Endodermal cell (in vitro differentiated cells): ENCODE measurements around the gene CCDC183. TPM values are rescaled to one million over a fixed set of nuclear protein-coding genes. Genes with fewer than 3 reads are reported as not detected.

ENCODE experiments used
- DNase-seq: peaks from one replicate; pipeline ENCODE4 v3.0.0-alpha.2; 2017
- H3K27ac ChIP-seq: 2 replicates; pipeline ENCODE4 v1.5.1; 2013; ENCODE audit warnings: mild to moderate bottlenecking, low read depth, low read length, moderate library complexity
- H3K27me3 ChIP-seq: 2 replicates; pipeline ENCODE4 v1.6.1; 2013; ENCODE audit warnings: mild to moderate bottlenecking, low read length, moderate library complexity; ENCODE audit not compliant: insufficient read depth, control insufficient read depth, poor library complexity, severe bottlenecking
- H3K36me3 ChIP-seq: 2 replicates; pipeline ENCODE4 v1.7.0; 2013; ENCODE audit warnings: mild to moderate bottlenecking, low read length, moderate library complexity; ENCODE audit not compliant: control insufficient read depth, insufficient read depth
- H3K4me1 ChIP-seq: one replicate; pipeline ENCODE4 v1.7.0; 2013; ENCODE audit warnings: low read length; ENCODE audit not compliant: control insufficient read depth, insufficient read depth
- H3K4me3 ChIP-seq: 2 replicates; pipeline ENCODE4 v1.5.1; 2013; ENCODE audit warnings: mild to moderate bottlenecking, low read length, moderate library complexity
- H3K9ac ChIP-seq: 2 replicates; pipeline ENCODE4 v1.6.1; 2013; ENCODE audit warnings: mild to moderate bottlenecking, low read length, moderate library complexity; ENCODE audit not compliant: poor library complexity, severe bottlenecking; ENCODE audit errors: extremely low read depth
- H3K9me3 ChIP-seq: 2 replicates; pipeline ENCODE4 v1.6.1; 2013; ENCODE audit warnings: mild to moderate bottlenecking, low read length, moderate library complexity; ENCODE audit not compliant: control insufficient read depth
- H3K27ac Mint-ChIP-seq: 2 replicates; pipeline ENCODE4 v1.8.0; 2020; ENCODE audit warnings: mixed read lengths
- H3K27me3 Mint-ChIP-seq: 2 replicates; pipeline ENCODE4 v1.8.0; 2021; ENCODE audit warnings: mild to moderate bottlenecking, mixed read lengths; ENCODE audit not compliant: insufficient read depth
- H3K36me3 Mint-ChIP-seq: 2 replicates; pipeline ENCODE4 v1.8.0; 2020; ENCODE audit warnings: low read depth, mixed read lengths
- H3K4me1 Mint-ChIP-seq: 2 replicates; pipeline ENCODE4 v1.8.0; 2020; ENCODE audit warnings: mixed read lengths
- H3K4me3 Mint-ChIP-seq: 2 replicates; pipeline ENCODE4 v1.8.0; 2020; ENCODE audit warnings: mild to moderate bottlenecking, moderate library complexity, mixed read lengths
- H3K9me3 Mint-ChIP-seq: 2 replicates; pipeline ENCODE4 v1.8.0; 2020; ENCODE audit warnings: mild to moderate bottlenecking, mixed read lengths
- CTCF ChIP-seq: fragments of 200-600 bp; sonication (generic); conservative IDR thresholded peaks from 2 replicates; pipeline ENCODE4 v1.5.0; 2021; ENCODE audit warnings: antibody characterized with exemption, mild to moderate bottlenecking
- WGBS, 2 experiments: methylation state at CpG; one replicate each; pipeline versions ENCODE4 v1.1.5 to v1.1.7; 2013; ENCODE audit warnings: missing lambda C conversion rate in 2 of 2, mixed read lengths in 1 of 2; ENCODE audit not compliant: insufficient coverage in 1 of 2, insufficient read length in 1 of 2; 5-methylcytosine and 5-hydroxymethylcytosine counted together
- microRNA-seq: library from miRNA; unstranded; fragments of <30 nt; microRNA quantifications from one replicate; pipeline ENCODE4 v1.2.0, GENCODE V29; 2020; ENCODE audit warnings: borderline microRNAs expressed
- total RNA-seq, 2 donors: library from RNA; stranded (reverse); fragmentation: NEBNext Ultra II Directional in 1 of 2; extraction: Animal tissue kit (Norgen Biotek cat#: 25700) in 1 of 2; gene quantifications; 2 replicates in 1 of 2; 3 replicates in 1 of 2; pipeline ENCODE4 v1.2.1, GENCODE V29; 2021

The CCDC183 gene
- total RNA-seq, 2 donors from 2014 or later, result 10.9 to 13.4 TPM

GRCh38 chr9:136857166-136857565, 61.0 kb downstream of the CCDC183 start:
- H3K36me3 Mint-ChIP-seq, result peaks cover 5% of the 10 kb centered on the region
- 93 to 96% methylated on average over 15 to 19 of the region's 19 CpGs for WGBS, 2 experiments

More at GRCh38 chr9:136857166-136857565, 61.0 kb downstream of the CCDC183 start:
- Histone ChIP-seq H3K27ac (no peak overlapping the region), H3K9me3 (no peaks in the 10 kb centered on the region), H3K9ac (no peak overlapping the region), H3K36me3 (peaks cover 11% of the 10 kb centered on the region), H3K4me1 (no peaks in the 10 kb centered on the region), H3K27me3 (no peaks in the 10 kb centered on the region), H3K4me3 (no peak overlapping the region)
- Mint-ChIP-seq H3K4me3 (no peak overlapping the region), H3K9me3 (no peaks in the 10 kb centered on the region), H3K27ac (no peak overlapping the region), H3K4me1 (no peaks in the 10 kb centered on the region), H3K27me3 (no peaks in the 10 kb centered on the region)
- no peak for DNase-seq
- no peak for TF ChIP-seq CTCF

Small RNA genes lying within 50 kb of the gene (microRNA-seq; reads per million reads assigned to microRNA genes)
- gene MIR4292 (not detected), gene MIR6722 (not detected)

Other genes with a start within 250 kb of the CCDC183 start
- gene EGFL7, start 133.4 kb upstream of the CCDC183 start, total RNA-seq, result 10 to 100 TPM; 31.5 to 34.0 TPM
- 10 to 100 TPM; 33.4 to 39.8 TPM for gene AGPAT2, start 108.9 kb upstream of the CCDC183 start, total RNA-seq
- gene DIPK1B, start 83.8 kb upstream of the CCDC183 start, total RNA-seq, result 10 to 100 TPM; 35.1 to 45.4 TPM
- gene LCN10, start 53.4 kb upstream of the CCDC183 start, total RNA-seq, result 1 to 10 TPM in 1 of 2 donors, under 1 TPM in 1; 0.91 to 1.1 TPM
- gene LCN6, start 47.8 kb upstream of the CCDC183 start, total RNA-seq, result not detected
- gene LCN8, start 38.1 kb upstream of the CCDC183 start, total RNA-seq, result not detected
- gene LCN15, start 31.8 kb upstream of the CCDC183 start, total RNA-seq, result 1 to 10 TPM in 1 of 2 donors, under 1 TPM in 1; 0.51 to 1.2 TPM
- gene TMEM141, start 5.0 kb upstream of the CCDC183 start, total RNA-seq, result 100 to 1,000 TPM; 215 to 339 TPM
- gene RABL6, start 11.6 kb downstream of the CCDC183 start, total RNA-seq, result 100 to 1,000 TPM; 159 to 206 TPM
- gene AJM1, start 46.1 kb downstream of the CCDC183 start, total RNA-seq, result 1 to 10 TPM; 1.4 to 3.5 TPM
- gene PHPT1, start 53.1 kb downstream of the CCDC183 start, total RNA-seq, result 100 to 1,000 TPM; 107 to 122 TPM
- gene MAMDC4, start 56.0 kb downstream of the CCDC183 start, total RNA-seq, result 10 to 100 TPM in 1 of 2 donors, 1 to 10 TPM in 1; 6.8 to 15.4 TPM
- 100 to 1,000 TPM; 326 to 339 TPM for gene EDF1, start 70.0 kb downstream of the CCDC183 start, total RNA-seq
- 10 to 100 TPM; 45.9 to 55.1 TPM for gene TRAF2, start 90.2 kb downstream of the CCDC183 start, total RNA-seq
- 10 to 100 TPM; 64.2 to 76.5 TPM for gene FBXW5, start 148.4 kb downstream of the CCDC183 start, total RNA-seq
- gene C8G, start 148.9 kb downstream of the CCDC183 start, total RNA-seq, result 1 to 10 TPM; 1.2 to 1.6 TPM
- gene LCN12, start 155.9 kb downstream of the CCDC183 start, total RNA-seq, result 1 to 10 TPM; 2.1 to 4.4 TPM
- 10 to 100 TPM; 13.8 to 22.1 TPM for gene PTGDS, start 181.2 kb downstream of the CCDC183 start, total RNA-seq
- 1 to 10 TPM; 1.4 to 2.2 TPM for gene LCNL1, start 186.7 kb downstream of the CCDC183 start, total RNA-seq
- 10 to 100 TPM; 58.3 to 66.7 TPM for gene PAXX, start 196.1 kb downstream of the CCDC183 start, total RNA-seq
- gene CLIC3, start 200.2 kb downstream of the CCDC183 start, total RNA-seq, result under 1 TPM in 1 of 2 donors, not detected in 1; 0.46 TPM
- 10 to 100 TPM; 21.5 to 30.0 TPM for gene ABCA2, start 231.9 kb downstream of the CCDC183 start, total RNA-seq
- not detected for gene FUT7, start 235.8 kb downstream of the CCDC183 start, total RNA-seq
- 10 to 100 TPM; 60.8 to 73.3 TPM for gene NPDC1, start 249.8 kb downstream of the CCDC183 start, total RNA-seq